Sigmoid colon (tissue), 7 donors: ENCODE measurements around the gene FGFRL1. TPM values are rescaled to one million over a fixed set of nuclear protein-coding genes. Genes with fewer than 3 reads are reported as not detected.

Source experiments
- DNase-seq: peaks from one replicate; pipeline ENCODE4 v3.0.0-alpha.2; 2019
- H3K27ac ChIP-seq, 4 donors: fragments of 200-600 bp; sonication (generic); one replicate each; pipeline ENCODE4 v1.5.1; 2016 to 2019; ENCODE audit warnings: mild to moderate bottlenecking in 1 of 4
- H3K27me3 ChIP-seq, 3 donors: fragments of 200-600 bp; sonication (generic); one replicate each; pipeline ENCODE4 v1.5.1; 2019; ENCODE audit warnings: mild to moderate bottlenecking in 1 of 3
- H3K36me3 ChIP-seq, 4 donors: fragments of 200-600 bp; sonication (generic); one replicate each; pipeline ENCODE4 v1.5.1; 2016 to 2019
- H3K4me1 ChIP-seq, 4 donors: fragments of 200-600 bp; sonication (generic); one replicate each; pipeline ENCODE4 v1.5.1; 2017 to 2019
- H3K4me3 ChIP-seq, 4 donors: fragments of 200-600 bp; sonication (generic); one replicate each; pipeline ENCODE4 v1.5.1; 2017 to 2019; ENCODE audit warnings: mild to moderate bottlenecking in 2 of 4, moderate library complexity in 1 of 4
- H3K9me3 ChIP-seq, 4 donors: fragments of 200-600 bp in 3 of 4; sonication (generic) in 3 of 4; one replicate each; pipeline versions ENCODE4 v1.5.1 to v1.6.1; 2013 to 2019
- EP300 ChIP-seq, 4 donors: sonication (generic); formaldehyde crosslinking; IDR thresholded peaks; one replicate each; pipeline ENCODE4 v1.6.1; 2017; ENCODE audit warnings: antibody characterized with exemption in 4 of 4
- POLR2A ChIP-seq, 2 donors: fragments of 450-650 bp; IDR thresholded peaks; one replicate each; pipeline ENCODE4 v1.6.1; 2016; ENCODE audit warnings: antibody characterized with exemption in 2 of 2, mild to moderate bottlenecking in 2 of 2, moderate library complexity in 2 of 2
- POLR2AphosphoS5 ChIP-seq, 4 donors: sonication (generic); formaldehyde crosslinking; IDR thresholded peaks; one replicate each; pipeline ENCODE4 v1.6.1; 2017; ENCODE audit warnings: antibody characterized with exemption in 4 of 4
- WGBS, 2 donors: extraction: QIAGEN DNeasy Blood & Tissue Kit; methylation state at CpG; one replicate each; pipeline ENCODE4 v1.1.7; 2013; 5-methylcytosine and 5-hydroxymethylcytosine counted together
- intact Hi-C: fragments of 100-400 bp; cut with DNase I; formaldehyde crosslinking; loops from one replicate; pipeline ENCODE4 v1.15.1; 2023
- polyA plus RNA-seq, 3 donors: library from polyadenylated mRNA; stranded (reverse); fragments of 200-250 nt; gene quantifications; one replicate each; pipeline ENCODE4 v1.2.3, GENCODE V29; 2013
- total RNA-seq, 4 donors: library from RNA; depleted of rRNA; stranded (reverse); fragments of >200 nt; gene quantifications; one replicate each; pipeline ENCODE4 v1.1.0, GENCODE V29; 2016
- TF ChIP-seq, protein P1 (sequence below), 4 experiments: fragments of 450-650 bp in 3 of 4; fragments of 200-600 bp in 1 of 4; IDR thresholded peaks; one replicate each; pipeline ENCODE4 v1.5.1; 2016 to 2019; ENCODE audit warnings: antibody characterized with exemption in 4 of 4, mild to moderate bottlenecking in 3 of 4, moderate library complexity in 2 of 4
- donor health status: healthy with polysubstance abuse.
- donor health status: Bipolar disorder and iron deficiency.
- donor health status: healthy.

FGFRL1 gene
- total and polyA plus RNA-seq, 7 donors, result 1.2 to 12.1 (median 6.8) TPM

- H3K36me3 ChIP-seq, result peaks cover 0 to 11% (median 1%) of the 10 kb centered on the region in 4 donors
- H3K27ac ChIP-seq, result no peak overlapping the region
- WGBS, 2 donors, result 66 to 74% methylated on average over 19 of the region's 19 CpGs
- intact Hi-C loops, result no loop called here
- TF ChIP-seq POLR2AphosphoS5 (IDR thresholded peaks at IDR 0.05) (no peak), EP300 (IDR thresholded peaks at IDR 0.05) (no peak), POLR2A (IDR thresholded peaks at IDR 0.05) (no peak)
- TF ChIP-seq, protein P1, sequence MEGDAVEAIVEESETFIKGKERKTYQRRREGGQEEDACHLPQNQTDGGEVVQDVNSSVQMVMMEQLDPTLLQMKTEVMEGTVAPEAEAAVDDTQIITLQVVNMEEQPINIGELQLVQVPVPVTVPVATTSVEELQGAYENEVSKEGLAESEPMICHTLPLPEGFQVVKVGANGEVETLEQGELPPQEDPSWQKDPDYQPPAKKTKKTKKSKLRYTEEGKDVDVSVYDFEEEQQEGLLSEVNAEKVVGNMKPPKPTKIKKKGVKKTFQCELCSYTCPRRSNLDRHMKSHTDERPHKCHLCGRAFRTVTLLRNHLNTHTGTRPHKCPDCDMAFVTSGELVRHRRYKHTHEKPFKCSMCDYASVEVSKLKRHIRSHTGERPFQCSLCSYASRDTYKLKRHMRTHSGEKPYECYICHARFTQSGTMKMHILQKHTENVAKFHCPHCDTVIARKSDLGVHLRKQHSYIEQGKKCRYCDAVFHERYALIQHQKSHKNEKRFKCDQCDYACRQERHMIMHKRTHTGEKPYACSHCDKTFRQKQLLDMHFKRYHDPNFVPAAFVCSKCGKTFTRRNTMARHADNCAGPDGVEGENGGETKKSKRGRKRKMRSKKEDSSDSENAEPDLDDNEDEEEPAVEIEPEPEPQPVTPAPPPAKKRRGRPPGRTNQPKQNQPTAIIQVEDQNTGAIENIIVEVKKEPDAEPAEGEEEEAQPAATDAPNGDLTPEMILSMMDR (IDR thresholded peaks at IDR 0.05), result no peak
- H3K9me3 ChIP-seq, result no peaks in the 10 kb centered on the region
- no peaks in the 10 kb centered on the region for H3K27me3 ChIP-seq
- no peaks in the 10 kb centered on the region for H3K4me1 ChIP-seq
- no peak for DNase-seq
- no peak overlapping the region for H3K4me3 ChIP-seq
Measured at GRCh38 chr4:1021386-1022050, 10.1 kb downstream of the FGFRL1 start.

DNA sequence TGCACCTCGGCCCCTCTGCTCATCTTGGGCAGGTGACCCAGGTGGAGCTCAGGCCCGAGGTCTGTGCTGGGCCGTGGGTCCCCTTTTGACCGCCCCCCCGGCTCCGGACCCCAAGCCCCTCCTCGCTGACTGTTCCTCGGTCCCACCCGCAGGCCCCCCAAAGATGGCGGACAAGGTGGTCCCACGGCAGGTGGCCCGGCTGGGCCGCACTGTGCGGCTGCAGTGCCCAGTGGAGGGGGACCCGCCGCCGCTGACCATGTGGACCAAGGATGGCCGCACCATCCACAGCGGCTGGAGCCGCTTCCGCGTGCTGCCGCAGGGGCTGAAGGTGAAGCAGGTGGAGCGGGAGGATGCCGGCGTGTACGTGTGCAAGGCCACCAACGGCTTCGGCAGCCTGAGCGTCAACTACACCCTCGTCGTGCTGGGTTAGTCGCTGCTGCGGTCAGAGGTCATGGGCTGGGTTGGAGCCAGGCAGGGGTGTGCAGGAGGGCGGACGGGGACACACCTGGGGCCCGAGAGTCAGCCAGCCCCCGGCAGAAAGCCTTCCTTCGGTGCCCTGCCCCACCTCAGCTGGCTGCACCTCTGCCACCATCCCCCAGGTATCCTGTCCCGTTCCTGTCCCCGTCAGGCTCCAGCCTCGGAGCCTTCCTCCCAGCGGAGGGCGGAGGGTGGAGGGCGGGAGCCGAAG is 10.8 kb downstream of the FGFRL1 start:
- TF ChIP-seq, protein P1 (IDR thresholded peaks at IDR 0.05), result no peak
- TF ChIP-seq POLR2A (IDR thresholded peaks at IDR 0.05) (no peak), POLR2AphosphoS5 (IDR thresholded peaks at IDR 0.05) (no peak), EP300 (IDR thresholded peaks at IDR 0.05) (no peak)
- Histone ChIP-seq H3K27ac (no peak overlapping the region), H3K9me3 (no peaks in the 10 kb centered on the region), H3K4me3 (no peak overlapping the region), H3K4me1 (no peaks in the 10 kb centered on the region), H3K36me3 (peaks cover 0 to 11% (median 1%) of the 10 kb centered on the region in 4 donors), H3K27me3 (no peaks in the 10 kb centered on the region)
- WGBS, 2 donors, result 26 to 82% methylated on average over 46 of the region's 46 CpGs
- intact Hi-C loops, result no loop called here
- DNase-seq, result no peak

DNA sequence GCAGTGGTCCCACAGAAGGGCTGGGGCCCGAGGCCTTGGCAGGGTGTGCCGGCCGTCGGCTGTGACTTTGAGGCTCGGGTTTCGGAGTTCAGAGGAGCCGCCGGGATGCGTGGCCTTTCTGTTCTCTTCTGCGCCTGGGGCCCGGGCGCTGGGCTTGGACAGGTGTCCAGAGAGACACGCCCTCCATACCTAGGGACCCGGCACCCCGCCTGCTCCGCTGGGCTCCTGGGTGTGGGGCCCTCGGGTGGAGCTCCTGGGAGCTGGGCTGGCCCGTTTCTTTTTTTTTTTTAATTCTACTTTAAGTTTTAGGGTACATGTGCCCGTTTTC is 11.3 kb downstream of the FGFRL1 start:
- DNase-seq, result no peak
- WGBS, 2 donors, result 23 to 73% methylated on average over 19 of the region's 19 CpGs
- H3K4me1 ChIP-seq, result no peaks in the 10 kb centered on the region
- no peaks in the 10 kb centered on the region for H3K9me3 ChIP-seq
- peaks cover 0 to 11% (median 1%) of the 10 kb centered on the region in 4 donors for H3K36me3 ChIP-seq
- H3K27me3 ChIP-seq, result peaks cover 0 to 4% (median 0%) of the 10 kb centered on the region in 3 donors
- intact Hi-C loops, result no loop called here
- H3K4me3 ChIP-seq, result no peak overlapping the region
- no peak overlapping the region for H3K27ac ChIP-seq
- TF ChIP-seq POLR2AphosphoS5 (IDR thresholded peaks at IDR 0.05), result no peak
- TF ChIP-seq, protein P1 (IDR thresholded peaks at IDR 0.05), result no peak
- no peak for TF ChIP-seq EP300 (IDR thresholded peaks at IDR 0.05)
- no peak for TF ChIP-seq POLR2A (IDR thresholded peaks at IDR 0.05)

GRCh38 chr4:1023075-1023640 is 11.7 kb downstream of the FGFRL1 start:
- Histone ChIP-seq H3K4me3 (no peak overlapping the region), H3K36me3 (peaks cover 0 to 11% (median 1%) of the 10 kb centered on the region in 4 donors), H3K27ac (no peak overlapping the region), H3K4me1 (no peaks in the 10 kb centered on the region), H3K9me3 (no peaks in the 10 kb centered on the region), H3K27me3 (peaks cover 0 to 9% (median 5%) of the 10 kb centered on the region in 3 donors)
- WGBS, 2 donors, result 56 to 84% methylated on average over 20 of the region's 20 CpGs
- TF ChIP-seq POLR2AphosphoS5 (IDR thresholded peaks at IDR 0.05), result no peak
- TF ChIP-seq POLR2A (IDR thresholded peaks at IDR 0.05), result no peak
- no peak for TF ChIP-seq EP300 (IDR thresholded peaks at IDR 0.05)
- TF ChIP-seq, protein P1 (IDR thresholded peaks at IDR 0.05), result no peak
- intact Hi-C loops, result no loop called here
- DNase-seq, result no peak
